Body of pancreas (tissue), 4 donors: Measurements from ENCODE around the gene ACAD9. TPM values are rescaled to one million over a fixed set of nuclear protein-coding genes. Genes with fewer than 3 reads are reported as not detected.
"Not testable (repeated sequence)": the region's sequence is repeated elsewhere in the genome, so short reads cannot be mapped to it uniquely, and the experiment has no call there.

ENCODE experiments used
- ATAC-seq: fragments of 150-250 bp; one replicate; pipeline ENCODE4 v1.9.1; 2016
- DNase-seq, 4 donors: peaks; one replicate each; pipeline ENCODE4 v3.0.0-alpha.2; 2019
- H3K27ac ChIP-seq, 4 donors: fragments of 200-600 bp; sonication (generic); 1 replicate in 3 of 4; 2 replicates in 1 of 4; pipeline versions ENCODE4 v1.5.1 to v1.6.1; 2016 to 2019; ENCODE audit warnings: mild to moderate bottlenecking in 1 of 4, mixed read lengths in 1 of 4, moderate library complexity in 1 of 4
- H3K27me3 ChIP-seq, 2 donors: fragments of 200-600 bp; sonication (generic); one replicate each; pipeline ENCODE4 v1.6.0; 2016; ENCODE audit warnings: mild to moderate bottlenecking in 1 of 2
- H3K36me3 ChIP-seq, 2 donors: fragments of 200-600 bp; sonication (generic); replicated peaks in 1 of 2; 2 replicates each; pipeline ENCODE4 v1.5.1; 2016; ENCODE audit warnings: low read depth in 2 of 2; ENCODE audit not compliant: insufficient read depth in 1 of 2
- H3K4me1 ChIP-seq: fragments of 200-600 bp; sonication (generic); one replicate; pipeline ENCODE4 v1.6.0; 2016
- H3K4me3 ChIP-seq, 2 donors: fragments of 200-600 bp; sonication (generic); 1 replicate in 1 of 2; 2 replicates in 1 of 2; pipeline ENCODE4 v1.5.1; 2016 to 2019
- H3K9me3 ChIP-seq, 3 donors: fragments of 200-600 bp; sonication (generic); 1 replicate in 2 of 3; 2 replicates in 1 of 3; pipeline ENCODE4 v1.5.1; 2016
- POLR2A ChIP-seq, 3 donors: fragments of 450-650 bp; IDR thresholded peaks; one replicate each; pipeline ENCODE4 v1.6.1; 2016; ENCODE audit warnings: antibody characterized with exemption in 3 of 3, mild to moderate bottlenecking in 2 of 3
- WGBS, 2 donors: methylation state at CpG; one replicate each; pipeline ENCODE4 v1.1.5; 2017; 5-methylcytosine and 5-hydroxymethylcytosine counted together
- intact Hi-C: fragments of 100-400 bp; cut with DNase I; formaldehyde crosslinking; loops from one replicate; pipeline ENCODE4 v1.15.1; 2023
- total RNA-seq, 2 donors: library from RNA; depleted of rRNA; stranded (reverse); fragments of >200 nt; gene quantifications; one replicate each; pipeline ENCODE4 v1.1.0, GENCODE V29; 2016
- TF ChIP-seq, protein P1 (sequence below), 7 experiments: fragments of 450-650 bp in 4 of 7; fragments of 200-600 bp in 3 of 7; sonication (generic) in 3 of 7; IDR thresholded peaks; one replicate each; pipeline ENCODE4 v1.5.1; 2016 to 2019; ENCODE audit warnings: antibody characterized with exemption in 7 of 7

ACAD9 gene
- total RNA-seq, 2 donors from 2014 or later, result 22.8 to 46.5 TPM

DNA sequence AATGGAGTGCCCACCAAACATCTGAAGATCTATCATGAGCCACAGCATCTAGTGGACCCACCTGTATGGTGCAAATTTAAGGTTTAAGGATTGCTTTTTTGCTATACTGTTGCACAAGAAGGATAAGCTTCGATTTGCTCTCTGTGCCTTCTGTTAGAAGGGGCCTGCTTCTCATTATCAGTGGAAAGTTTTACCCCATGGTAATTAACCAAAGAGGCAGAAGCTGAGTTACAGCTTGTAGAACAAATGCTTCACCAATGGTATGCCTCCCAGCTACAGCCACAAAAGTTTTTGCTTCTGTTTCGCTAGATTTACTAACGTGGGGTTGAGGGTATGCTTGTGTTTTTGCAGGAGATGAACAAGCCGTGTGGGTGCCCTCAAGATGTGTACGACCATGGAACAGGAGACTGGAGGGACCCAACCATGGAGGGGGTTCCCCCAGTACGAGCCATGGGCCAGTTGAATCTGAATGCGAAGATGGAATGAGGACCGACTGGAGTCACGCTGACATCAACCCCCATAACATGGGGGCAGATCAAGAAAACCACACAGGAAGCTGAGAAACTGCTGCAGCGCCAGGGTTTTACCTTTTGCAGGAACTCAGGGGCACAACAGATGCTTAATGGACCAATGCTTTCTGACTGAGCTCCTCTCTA, 43.5 kb downstream of the ACAD9 start:
- TF ChIP-seq, protein P1, sequence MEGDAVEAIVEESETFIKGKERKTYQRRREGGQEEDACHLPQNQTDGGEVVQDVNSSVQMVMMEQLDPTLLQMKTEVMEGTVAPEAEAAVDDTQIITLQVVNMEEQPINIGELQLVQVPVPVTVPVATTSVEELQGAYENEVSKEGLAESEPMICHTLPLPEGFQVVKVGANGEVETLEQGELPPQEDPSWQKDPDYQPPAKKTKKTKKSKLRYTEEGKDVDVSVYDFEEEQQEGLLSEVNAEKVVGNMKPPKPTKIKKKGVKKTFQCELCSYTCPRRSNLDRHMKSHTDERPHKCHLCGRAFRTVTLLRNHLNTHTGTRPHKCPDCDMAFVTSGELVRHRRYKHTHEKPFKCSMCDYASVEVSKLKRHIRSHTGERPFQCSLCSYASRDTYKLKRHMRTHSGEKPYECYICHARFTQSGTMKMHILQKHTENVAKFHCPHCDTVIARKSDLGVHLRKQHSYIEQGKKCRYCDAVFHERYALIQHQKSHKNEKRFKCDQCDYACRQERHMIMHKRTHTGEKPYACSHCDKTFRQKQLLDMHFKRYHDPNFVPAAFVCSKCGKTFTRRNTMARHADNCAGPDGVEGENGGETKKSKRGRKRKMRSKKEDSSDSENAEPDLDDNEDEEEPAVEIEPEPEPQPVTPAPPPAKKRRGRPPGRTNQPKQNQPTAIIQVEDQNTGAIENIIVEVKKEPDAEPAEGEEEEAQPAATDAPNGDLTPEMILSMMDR (IDR thresholded peaks at IDR 0.05), result no peak
- TF ChIP-seq POLR2A (IDR thresholded peaks at IDR 0.05), result no peak
- Histone ChIP-seq H3K9me3 (peaks cover 0 to 16% (median 0%) of the 10 kb centered on the region in 3 donors), H3K36me3 (no peaks in the 10 kb centered on the region), H3K27ac (no peak overlapping the region), H3K4me3 (no peak overlapping the region), H3K27me3 (no peaks in the 10 kb centered on the region), H3K4me1 (no peaks in the 10 kb centered on the region)
- no peak for DNase-seq
- WGBS, 2 donors, result 71 to 76% methylated on average over 10 of the region's 10 CpGs
- ATAC-seq, result no peak
- intact Hi-C loops, result no loop called here

DNA sequence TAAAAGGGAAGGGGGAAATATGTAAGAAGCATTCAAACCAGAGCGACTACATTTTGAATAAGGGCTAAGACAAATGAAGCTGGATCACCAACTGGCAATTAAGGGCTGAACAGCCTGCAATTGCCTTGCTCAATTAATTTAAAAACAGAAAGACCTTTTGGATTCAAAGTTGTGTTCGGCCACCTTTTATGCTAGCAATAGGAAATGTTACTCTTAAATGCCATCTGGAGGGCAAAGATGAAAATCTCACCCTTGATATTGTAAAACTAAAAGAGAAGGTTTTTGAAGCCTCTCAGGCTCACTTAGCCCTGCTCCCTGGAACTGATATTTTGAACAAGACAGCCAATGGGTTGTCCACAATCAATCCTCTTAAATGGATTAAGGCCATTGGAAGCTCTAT, 44.2 kb downstream of the ACAD9 start:
- no peak for ATAC-seq
- DNase-seq, result no peak
- H3K27ac ChIP-seq, result no peak overlapping the region
- no peaks in the 10 kb centered on the region for H3K27me3 ChIP-seq
- intact Hi-C loops, result no loop called here
- TF ChIP-seq POLR2A (IDR thresholded peaks at IDR 0.05), result no peak
- TF ChIP-seq, protein P1 (IDR thresholded peaks at IDR 0.05), result no peak
- no peaks in the 10 kb centered on the region for H3K36me3 ChIP-seq
- no peaks in the 10 kb centered on the region for H3K4me1 ChIP-seq
- 63 to 92% methylated on average over 2 of the region's 2 CpGs for WGBS, 2 donors
- no peak overlapping the region for H3K4me3 ChIP-seq
- peaks cover 0 to 16% (median 0%) of the 10 kb centered on the region in 3 donors for H3K9me3 ChIP-seq

DNA sequence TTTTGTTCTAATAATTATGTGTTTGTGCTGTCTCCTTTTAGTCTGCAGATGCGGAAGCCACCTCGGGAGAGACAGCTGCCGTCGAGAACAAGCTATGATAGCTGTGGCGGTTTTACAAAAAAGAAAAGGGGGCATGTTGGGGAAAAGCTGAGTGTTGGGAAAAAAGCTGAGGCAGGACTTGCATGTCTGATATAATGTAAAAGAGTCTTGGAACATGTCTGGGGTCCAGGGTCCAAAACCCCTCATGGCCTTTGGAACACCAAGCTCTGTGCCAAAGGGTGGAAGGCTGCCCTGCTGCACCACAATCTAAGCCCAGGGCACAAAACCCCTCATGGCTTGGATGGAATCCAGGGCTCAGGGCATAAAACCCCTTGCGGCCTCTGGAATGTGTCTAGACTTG, 44.6 kb downstream of the ACAD9 start:
- H3K4me1 ChIP-seq, intact Hi-C loops, H3K4me3 ChIP-seq, H3K36me3 ChIP-seq, DNase-seq, ATAC-seq, H3K27me3 ChIP-seq, H3K27ac ChIP-seq: not testable (repeated sequence)
- peaks cover 0 to 16% (median 0%) of the 10 kb centered on the region in 3 donors for H3K9me3 ChIP-seq
- 87 to 90% methylated on average over 6 of the region's 6 CpGs for WGBS, 2 donors

DNA sequence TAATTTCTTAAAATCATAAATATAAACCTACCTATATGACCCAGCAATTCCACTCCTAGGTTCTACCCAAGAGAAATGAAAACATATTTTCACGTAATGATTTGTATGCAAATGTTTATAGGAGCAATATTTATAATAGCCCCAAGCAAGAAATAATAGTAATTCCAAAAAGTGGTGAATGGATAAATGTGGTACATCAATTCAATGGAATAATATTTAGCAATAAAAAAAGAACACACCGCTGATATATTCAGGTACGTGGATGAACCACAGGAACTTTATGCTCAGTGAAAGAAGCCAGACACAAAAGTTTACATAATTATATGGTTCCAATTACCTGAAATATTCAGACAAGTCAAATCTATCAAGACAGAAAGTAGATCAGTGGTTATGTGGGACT, 49.9 kb downstream of the ACAD9 start:
- H3K36me3 ChIP-seq, result no peaks in the 10 kb centered on the region
- no peak for TF ChIP-seq POLR2A (IDR thresholded peaks at IDR 0.05)
- TF ChIP-seq, protein P1 (IDR thresholded peaks at IDR 0.05), result no peak
- no peak for ATAC-seq
- peaks cover 0 to 8% (median 0%) of the 10 kb centered on the region in 3 donors for H3K9me3 ChIP-seq
- H3K27me3 ChIP-seq, result no peaks in the 10 kb centered on the region
- no peak overlapping the region for H3K4me3 ChIP-seq
- no peak overlapping the region for H3K27ac ChIP-seq
- no peaks in the 10 kb centered on the region for H3K4me1 ChIP-seq
- WGBS, 2 donors, result 88 to 94% methylated on average over 3 of the region's 3 CpGs
- DNase-seq, result no peak
- intact Hi-C loops, result no loop called here

DNA sequence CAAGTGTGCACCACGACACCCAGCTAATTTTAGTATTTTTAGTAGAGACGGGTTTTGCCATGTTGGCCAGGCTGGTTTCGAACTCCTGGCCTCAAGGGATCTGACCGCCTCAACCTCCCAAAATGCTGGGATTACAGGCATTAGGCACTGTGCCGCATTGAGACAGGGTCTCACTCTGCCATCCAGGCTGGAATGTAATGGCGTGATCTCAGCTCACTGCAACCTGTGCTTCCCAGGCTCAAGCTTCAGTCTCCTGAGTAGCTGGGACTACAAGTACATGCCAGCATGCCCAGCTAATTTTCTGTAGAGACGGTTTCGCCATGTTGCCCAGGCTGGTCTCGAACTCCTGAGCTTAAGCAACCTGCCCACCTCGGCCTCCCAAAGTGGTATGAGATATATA, 51.6 kb downstream of the ACAD9 start:
- no peak overlapping the region for H3K27ac ChIP-seq
- H3K36me3 ChIP-seq, result no peaks in the 10 kb centered on the region
- no peak for TF ChIP-seq POLR2A (IDR thresholded peaks at IDR 0.05)
- 74 to 81% methylated on average over 8 to 10 of the region's 10 CpGs for WGBS, 2 donors
- intact Hi-C loops, result no loop called here
- H3K9me3 ChIP-seq, result no peaks in the 10 kb centered on the region
- DNase-seq (no peak), ATAC-seq (no peak)
- H3K27me3 ChIP-seq, result no peaks in the 10 kb centered on the region
- H3K4me3 ChIP-seq, result no peak overlapping the region
- H3K4me1 ChIP-seq, result no peaks in the 10 kb centered on the region
